Testis (tissue), 3 donors: ENCODE data around the gene TACR1. TPM values are rescaled to one million over a fixed set of nuclear protein-coding genes. Genes with fewer than 3 reads are reported as not detected.

Experiments used
- DNase-seq: peaks from one replicate; pipeline ENCODE4 v3.0.0-alpha.2; 2019
- H3K27ac ChIP-seq, 2 donors: fragments of 200-600 bp; sonication (generic); one replicate each; pipeline ENCODE4 v1.5.1; 2019
- H3K27me3 ChIP-seq: fragments of 200-600 bp; sonication (generic); one replicate; pipeline ENCODE4 v1.5.1; 2019
- H3K36me3 ChIP-seq: fragments of 200-600 bp; sonication (generic); one replicate; pipeline ENCODE4 v1.5.1; 2017; ENCODE audit warnings: low read depth; ENCODE audit errors: missing control alignments
- H3K4me1 ChIP-seq: fragments of 200-600 bp; sonication (generic); one replicate; pipeline ENCODE4 v1.5.1; 2019
- H3K4me3 ChIP-seq, 2 donors: fragments of 200-600 bp; sonication (generic); one replicate each; pipeline ENCODE4 v1.5.1; 2017 to 2019
- H3K9me3 ChIP-seq: fragments of 200-600 bp; sonication (generic); one replicate; pipeline ENCODE4 v1.5.1; 2017
- POLR2A ChIP-seq: fragments of 450-650 bp; IDR thresholded peaks from one replicate; pipeline ENCODE4 v1.6.1; 2017; ENCODE audit warnings: antibody characterized with exemption, mild to moderate bottlenecking, moderate library complexity
- WGBS, 2 donors: methylation state at CpG; one replicate each; pipeline ENCODE4 v1.1.5; 2018; 5-methylcytosine and 5-hydroxymethylcytosine counted together
- intact Hi-C: fragments of 100-400 bp; cut with DNase I; formaldehyde crosslinking; loops from one replicate; pipeline ENCODE4 v1.15.1; 2023; ENCODE audit warnings: low total_unique reads
- polyA plus RNA-seq: library from polyadenylated mRNA; stranded (reverse); fragments of 350-450 nt; fragmentation: Illumina TruSeq; extraction: RNeasy Lipid Tissue Mini Kit (QIAGEN cat#74804); gene quantifications from one replicate; pipeline ENCODE4 v1.2.3, GENCODE V29; 2014; ENCODE audit warnings: low read depth, low replicate concordance; ENCODE audit not compliant: insufficient read depth
- total RNA-seq, 2 donors: library from RNA; depleted of rRNA; stranded (reverse); fragments of >200 nt; gene quantifications; one replicate each; pipeline ENCODE4 v1.2.3, GENCODE V29; 2016
- TF ChIP-seq, protein P1 (sequence below), 3 experiments: fragments of 450-650 bp in 2 of 3; fragments of 200-600 bp in 1 of 3; sonication (generic) in 1 of 3; IDR thresholded peaks; one replicate each; pipeline ENCODE4 v1.5.1; 2016 to 2019; ENCODE audit warnings: antibody characterized with exemption in 3 of 3, mild to moderate bottlenecking in 2 of 3, moderate library complexity in 1 of 3

TACR1 gene
- total and polyA plus RNA-seq, 3 donors from 2014 or later, result 0.06 to 0.47 (median 0.38) TPM

DNA sequence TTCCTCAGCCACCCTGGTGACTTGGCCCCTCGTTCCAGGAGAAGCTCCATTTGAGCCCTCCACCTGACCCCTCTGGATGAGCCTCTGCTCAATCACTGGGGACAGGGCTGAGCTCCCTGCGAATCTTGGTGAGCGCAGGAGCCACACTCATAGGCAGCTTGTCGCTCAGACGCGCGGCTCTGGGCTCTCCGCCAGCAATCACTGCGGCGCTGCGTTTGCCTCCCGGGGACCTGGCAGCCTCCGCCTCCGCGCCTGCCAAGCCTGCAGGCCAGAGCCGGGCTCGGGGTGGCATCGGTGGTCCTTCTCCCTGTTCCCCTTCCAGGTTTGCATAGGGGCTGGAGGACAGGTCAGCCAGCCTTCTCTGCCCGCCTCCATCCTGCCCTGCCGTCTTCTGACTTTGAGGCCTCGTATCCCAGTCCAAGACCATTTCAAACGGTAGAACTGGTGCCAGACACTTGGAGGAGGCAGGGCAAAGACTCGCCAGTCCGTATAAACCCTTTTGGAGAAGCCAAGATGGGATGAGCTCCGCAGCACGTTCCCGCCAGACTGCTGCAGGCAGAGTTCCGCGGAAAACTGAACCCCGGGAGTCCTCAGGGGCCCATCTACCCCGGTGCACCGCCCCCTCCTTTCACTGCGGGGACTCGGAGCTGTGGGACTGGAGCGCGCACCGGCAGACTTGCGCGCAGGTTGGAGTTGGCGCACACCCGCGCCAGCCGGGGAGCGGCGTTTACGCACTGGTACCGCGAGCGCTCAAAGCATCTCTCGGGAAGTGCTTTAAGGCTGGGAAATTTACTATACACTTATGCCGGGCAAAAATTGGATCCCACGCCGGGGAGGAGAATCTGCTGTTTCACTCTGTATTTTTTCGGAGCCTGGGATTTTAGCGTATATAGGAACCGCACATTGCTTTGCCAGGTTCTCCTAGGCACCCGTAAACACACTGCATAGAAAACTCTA lies 1.1 kb upstream of the TACR1 start:
- peak; percentile 72 for DNase-seq
- H3K4me3 ChIP-seq, result peak overlapping the region; percentile 0 to 34
- peaks cover 12% of the 10 kb centered on the region for H3K4me1 ChIP-seq
- WGBS, 2 donors, result 1% methylated on average over 20 to 56 of the region's 57 CpGs
- no peak for TF ChIP-seq POLR2A
- TF ChIP-seq, protein P1, sequence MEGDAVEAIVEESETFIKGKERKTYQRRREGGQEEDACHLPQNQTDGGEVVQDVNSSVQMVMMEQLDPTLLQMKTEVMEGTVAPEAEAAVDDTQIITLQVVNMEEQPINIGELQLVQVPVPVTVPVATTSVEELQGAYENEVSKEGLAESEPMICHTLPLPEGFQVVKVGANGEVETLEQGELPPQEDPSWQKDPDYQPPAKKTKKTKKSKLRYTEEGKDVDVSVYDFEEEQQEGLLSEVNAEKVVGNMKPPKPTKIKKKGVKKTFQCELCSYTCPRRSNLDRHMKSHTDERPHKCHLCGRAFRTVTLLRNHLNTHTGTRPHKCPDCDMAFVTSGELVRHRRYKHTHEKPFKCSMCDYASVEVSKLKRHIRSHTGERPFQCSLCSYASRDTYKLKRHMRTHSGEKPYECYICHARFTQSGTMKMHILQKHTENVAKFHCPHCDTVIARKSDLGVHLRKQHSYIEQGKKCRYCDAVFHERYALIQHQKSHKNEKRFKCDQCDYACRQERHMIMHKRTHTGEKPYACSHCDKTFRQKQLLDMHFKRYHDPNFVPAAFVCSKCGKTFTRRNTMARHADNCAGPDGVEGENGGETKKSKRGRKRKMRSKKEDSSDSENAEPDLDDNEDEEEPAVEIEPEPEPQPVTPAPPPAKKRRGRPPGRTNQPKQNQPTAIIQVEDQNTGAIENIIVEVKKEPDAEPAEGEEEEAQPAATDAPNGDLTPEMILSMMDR (IDR thresholded peaks at IDR 0.05), result no peak
- H3K9me3 ChIP-seq, result no peaks in the 10 kb centered on the region
- intact Hi-C loops, result no loop called here
- no peak overlapping the region for H3K27ac ChIP-seq
- H3K36me3 ChIP-seq, result no peaks in the 10 kb centered on the region
- H3K27me3 ChIP-seq, result no peaks in the 10 kb centered on the region

DNA sequence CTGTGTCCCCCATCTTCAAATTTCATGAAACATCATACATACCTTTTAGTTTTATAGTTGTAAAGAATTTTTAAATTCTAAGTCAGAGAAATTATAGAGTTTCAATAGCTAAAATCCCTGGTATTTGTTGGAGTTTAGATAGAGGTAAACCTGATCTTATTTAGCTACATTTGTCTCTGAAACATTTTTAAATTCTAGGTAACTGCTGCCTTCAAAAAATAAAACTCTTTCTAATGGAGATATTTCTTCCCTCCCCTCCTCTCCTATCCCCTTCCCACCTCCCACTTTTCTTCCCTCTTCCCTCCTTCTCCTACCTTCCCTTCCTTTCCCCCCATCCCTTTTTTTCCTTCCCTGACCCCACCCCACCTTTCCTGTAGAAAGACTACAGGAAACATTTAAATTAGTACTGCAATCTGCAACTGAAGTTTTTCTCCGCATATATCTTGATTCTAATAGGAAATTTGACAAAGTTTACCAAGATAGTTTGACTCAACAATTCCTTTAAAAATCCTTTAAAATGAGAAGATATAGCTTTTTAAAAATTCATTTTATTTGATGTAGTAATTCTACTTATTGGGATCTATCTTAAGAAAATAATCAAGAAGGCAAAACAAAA lies 4.1 kb downstream of the TACR1 start:
- no peaks in the 10 kb centered on the region for H3K36me3 ChIP-seq
- H3K27ac ChIP-seq, result no peak overlapping the region
- H3K4me1 ChIP-seq, result peaks cover 6% of the 10 kb centered on the region
- no peak overlapping the region for H3K4me3 ChIP-seq
- TF ChIP-seq POLR2A, result no peak
- TF ChIP-seq, protein P1 (IDR thresholded peaks at IDR 0.05), result no peak
- no peak for DNase-seq
- no peaks in the 10 kb centered on the region for H3K9me3 ChIP-seq
- WGBS, 2 donors, result 82 to 96% methylated on average over 1 of the region's 1 CpG
- intact Hi-C loops, result no loop called here
- no peaks in the 10 kb centered on the region for H3K27me3 ChIP-seq

DNA sequence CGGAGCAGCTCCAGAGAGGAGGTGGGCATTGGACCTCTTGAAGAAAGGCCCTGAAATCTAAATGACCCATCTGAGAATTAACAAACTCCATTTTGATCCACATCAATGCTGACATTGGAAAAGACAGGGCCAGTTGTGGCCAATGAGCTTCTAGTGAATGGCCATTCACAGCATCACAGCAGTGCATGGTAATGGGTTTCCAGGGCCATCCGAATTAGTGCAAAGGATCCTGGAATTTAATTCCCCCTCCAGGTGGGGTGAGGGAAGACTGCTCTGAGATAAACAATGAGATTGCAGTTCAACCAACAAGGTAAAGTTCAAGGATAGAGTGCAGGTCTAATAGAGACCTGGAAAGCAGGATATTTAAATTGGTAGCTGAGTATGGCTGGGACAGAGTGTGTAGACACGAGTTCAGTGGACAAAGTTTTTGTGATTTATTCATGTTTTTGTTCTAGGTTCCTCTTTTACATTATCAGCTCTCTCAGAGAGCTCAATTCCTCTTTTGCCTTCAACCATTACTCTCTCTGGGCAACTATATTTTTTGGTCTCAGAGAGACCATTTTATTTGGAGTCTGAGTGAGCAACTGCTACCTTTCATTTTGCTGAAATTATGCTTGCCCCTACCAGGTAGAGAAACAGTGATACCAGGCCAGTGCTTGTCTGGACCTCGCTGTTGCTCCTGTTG lies 5.0 kb downstream of the TACR1 start:
- H3K9me3 ChIP-seq, result no peaks in the 10 kb centered on the region
- H3K27me3 ChIP-seq, result no peaks in the 10 kb centered on the region
- DNase-seq, result no peak
- no peak for TF ChIP-seq POLR2A
- TF ChIP-seq, protein P1 (IDR thresholded peaks at IDR 0.05), result no peak
- WGBS, 2 donors, result 81 to 89% methylated on average over 4 of the region's 4 CpGs
- no peak overlapping the region for H3K27ac ChIP-seq
- no peaks in the 10 kb centered on the region for H3K4me1 ChIP-seq
- no peaks in the 10 kb centered on the region for H3K36me3 ChIP-seq
- intact Hi-C loops, result no loop called here
- no peak overlapping the region for H3K4me3 ChIP-seq

DNA sequence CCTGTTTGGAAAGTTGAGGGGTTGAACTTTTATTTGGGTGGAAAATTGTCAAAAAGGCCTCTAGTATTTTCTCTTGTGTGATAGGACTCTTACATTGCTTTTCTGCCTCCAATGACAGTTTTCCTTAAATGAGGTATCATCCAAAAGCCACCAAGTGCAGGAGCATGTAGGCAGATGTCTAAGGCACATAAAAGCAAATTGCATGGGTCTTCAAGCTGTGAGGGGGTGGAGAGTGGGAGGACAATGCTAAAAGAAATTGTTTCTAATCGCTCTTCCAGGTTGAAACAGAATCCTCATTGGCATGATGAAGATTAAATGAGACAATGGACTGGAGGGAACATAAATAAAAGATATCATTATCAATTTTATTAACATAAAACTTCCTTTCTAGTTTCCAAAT lies 6.8 kb downstream of the TACR1 start:
- H3K9me3 ChIP-seq, result no peaks in the 10 kb centered on the region
- TF ChIP-seq POLR2A, result no peak
- TF ChIP-seq, protein P1 (IDR thresholded peaks at IDR 0.05), result no peak
- H3K36me3 ChIP-seq, result no peaks in the 10 kb centered on the region
- H3K4me1 ChIP-seq, result no peaks in the 10 kb centered on the region
- intact Hi-C loops, result no loop called here
- WGBS, 2 donors, result 82 to 85% methylated on average over 1 of the region's 1 CpG
- no peak for DNase-seq
- H3K27ac ChIP-seq, result no peak overlapping the region
- no peaks in the 10 kb centered on the region for H3K27me3 ChIP-seq
- no peak overlapping the region for H3K4me3 ChIP-seq
